CD4-positive, alpha-beta T cell treated with Interleukin-4 for 1 hour (primary cell): ENCODE measurements around the gene PTPRJ.
A peak's percentile ranks its signal among the peaks of the same experiment; 100 is the strongest.

Experiments used
- DNase-seq, 2 donors: peaks; one replicate each; pipeline ENCODE4 v3.0.0-alpha.2; 2020 to 2022

Gene PTPRJ

GRCh38 chr11:47997063-47998053 is 17.0 kb downstream of the PTPRJ start:
- no peak for DNase-seq

DNA sequence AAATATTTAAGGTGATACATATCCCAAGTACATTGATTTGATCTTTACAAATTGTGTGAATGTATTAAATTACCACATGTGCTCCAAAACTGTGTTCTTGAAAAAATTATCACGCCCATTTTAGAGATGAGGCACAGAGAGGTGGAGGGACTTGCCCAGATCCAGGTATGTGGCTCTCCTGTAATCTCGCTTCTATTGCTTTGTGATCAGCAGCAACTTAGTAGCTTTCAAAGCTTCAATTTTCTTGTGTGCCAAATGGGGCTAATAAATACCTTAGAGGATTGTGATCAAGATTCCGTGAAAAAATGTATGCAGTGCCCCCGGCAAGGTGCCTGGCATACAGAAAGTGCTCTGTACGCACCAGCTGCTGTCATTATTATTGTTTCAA is 18.0 kb downstream of the PTPRJ start:
- DNase-seq: no peak

DNA sequence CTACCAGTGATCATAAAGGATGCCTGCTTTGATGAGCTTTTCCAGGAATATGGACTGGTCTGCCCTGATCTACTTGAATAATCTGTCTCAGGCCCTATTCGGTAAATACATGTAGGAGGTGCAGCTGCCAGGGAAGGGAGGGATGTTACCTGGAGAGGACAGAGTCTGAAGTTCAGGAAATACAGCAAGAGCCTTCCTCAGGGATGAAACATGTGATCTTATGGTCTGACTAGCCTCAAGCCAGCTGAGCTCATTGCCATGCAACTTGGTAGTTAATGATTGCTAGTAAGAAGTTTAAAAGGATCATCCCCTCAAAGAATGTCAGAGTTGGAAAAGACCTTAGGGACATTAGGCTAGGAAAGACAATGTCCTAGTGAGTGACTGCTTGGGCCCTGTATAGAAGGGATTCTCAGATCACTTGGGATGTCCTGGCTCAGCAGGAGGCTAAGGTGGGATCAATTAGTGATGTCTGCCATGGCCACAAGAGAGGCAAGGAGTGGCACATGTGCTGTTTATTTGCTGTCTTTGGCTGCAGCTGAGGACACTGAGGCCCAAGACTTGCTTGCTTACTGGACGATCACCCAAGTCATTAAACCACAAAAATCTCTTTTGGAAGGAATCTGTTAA is 18.5 kb downstream of the PTPRJ start:
- DNase-seq: no peak

DNA sequence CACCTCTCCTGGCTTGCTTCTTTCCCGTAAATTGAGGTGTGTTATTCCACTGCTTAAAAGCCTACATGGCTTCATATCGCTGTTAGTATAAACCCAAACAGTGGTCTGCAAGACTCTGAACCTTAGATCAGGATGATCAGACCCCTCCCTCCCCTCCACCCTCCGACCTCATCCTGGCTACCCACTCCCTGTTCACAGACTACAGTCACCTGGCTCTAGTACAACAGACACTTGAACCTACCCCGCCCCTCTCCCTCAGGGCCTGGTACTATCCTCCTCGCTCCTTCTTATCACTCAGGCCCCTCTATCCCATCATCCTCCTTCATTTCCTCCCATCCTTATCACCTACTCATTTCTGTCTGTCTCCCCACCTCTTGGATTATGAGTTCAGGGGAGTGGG is 20.1 kb downstream of the PTPRJ start:
- no peak for DNase-seq

DNA sequence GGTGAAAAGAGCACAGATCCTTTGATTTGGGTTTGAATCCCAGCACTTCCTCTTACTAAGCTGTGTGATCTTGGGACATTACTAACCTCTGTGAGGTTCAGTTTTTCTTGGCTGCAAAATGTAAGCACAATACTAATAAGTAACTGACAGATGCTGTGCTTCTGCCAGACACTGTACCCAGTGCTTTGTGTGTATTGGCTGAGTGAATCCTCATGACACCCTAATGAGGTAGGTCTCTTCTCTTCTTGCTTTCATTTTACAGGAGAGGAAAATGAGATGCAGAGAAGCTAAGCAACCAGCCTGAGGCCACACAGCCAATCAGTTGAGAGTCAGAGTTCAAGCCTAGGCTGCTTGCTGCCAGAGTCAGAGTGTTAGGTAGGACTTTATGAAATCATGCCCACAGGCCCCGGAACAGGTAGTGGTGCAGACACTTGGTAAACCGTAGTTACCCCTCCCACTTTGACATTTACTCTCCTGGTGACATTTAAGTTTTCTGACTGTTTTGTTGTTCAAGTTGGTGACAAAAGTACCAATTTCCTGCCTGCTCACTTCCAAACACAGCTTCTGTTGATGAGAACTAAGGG is 21.2 kb downstream of the PTPRJ start:
- peak; percentile 89 to 94 for DNase-seq

GRCh38 chr11:48002561-48002960 is 22.2 kb downstream of the PTPRJ start:
- DNase-seq: no peak

GRCh38 chr11:48003926-48004325 is 23.6 kb downstream of the PTPRJ start:
- DNase-seq: no peak

- DNase-seq: no peak
These were observed 24.1 kb downstream of the PTPRJ start for GRCh38 chr11:48004456-48004855.

DNA sequence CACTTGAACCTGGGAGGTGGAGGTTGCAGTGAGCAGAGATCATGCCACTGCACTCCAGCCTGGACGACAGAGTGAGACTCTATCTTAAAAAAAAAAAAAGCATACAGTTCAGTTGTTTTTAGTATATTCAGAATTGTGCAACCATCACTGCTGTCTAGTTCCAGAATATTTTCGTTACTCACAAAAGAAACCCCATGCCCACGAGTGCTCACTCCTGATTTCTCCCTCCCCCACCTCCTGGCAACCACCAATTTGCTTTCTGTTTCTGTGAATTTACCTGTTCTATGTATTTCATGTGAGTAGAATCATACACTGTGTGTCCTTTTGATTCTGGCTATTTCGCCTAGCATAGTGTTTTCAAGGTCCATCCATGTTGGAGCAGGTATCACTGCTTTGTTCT is 24.8 kb downstream of the PTPRJ start:
- DNase-seq: peak in 1 of 2 donors; percentile 58

GRCh38 chr11:48005831-48006270 is 25.5 kb downstream of the PTPRJ start:
- DNase-seq: no peak

DNA sequence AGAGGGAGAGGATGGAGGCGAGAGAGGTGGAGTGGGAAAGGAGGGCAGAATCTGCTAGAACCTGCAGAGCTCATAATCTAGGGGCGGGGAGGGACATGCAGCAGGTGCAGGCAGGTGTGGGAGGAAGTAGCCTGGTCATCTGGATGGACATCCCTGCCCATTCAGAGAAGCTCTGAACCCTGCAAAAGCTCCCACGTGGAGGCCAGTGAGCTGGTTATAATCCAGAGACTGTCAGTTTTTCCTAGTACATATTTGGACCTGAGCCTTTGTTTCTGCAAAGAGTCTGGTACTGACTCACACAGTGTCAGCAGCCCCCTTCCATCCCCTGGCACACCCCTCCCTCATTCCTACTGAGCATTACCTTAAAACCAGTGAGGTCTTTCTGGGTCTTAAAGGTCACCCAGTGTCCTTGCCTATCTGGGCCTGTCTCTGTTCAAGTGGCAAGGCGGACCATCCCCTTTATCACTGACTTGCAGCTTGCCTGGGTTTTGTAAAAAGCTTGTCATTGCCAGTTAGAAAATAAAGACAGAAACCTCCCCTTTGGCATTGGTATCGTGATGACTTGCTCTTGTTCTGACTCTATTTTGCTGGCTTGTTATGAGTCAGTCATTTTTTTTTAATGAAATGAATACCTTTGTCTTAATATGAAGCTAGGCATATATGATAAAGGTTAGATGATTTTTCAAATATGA is 26.1 kb downstream of the PTPRJ start:
- DNase-seq: no peak

DNA sequence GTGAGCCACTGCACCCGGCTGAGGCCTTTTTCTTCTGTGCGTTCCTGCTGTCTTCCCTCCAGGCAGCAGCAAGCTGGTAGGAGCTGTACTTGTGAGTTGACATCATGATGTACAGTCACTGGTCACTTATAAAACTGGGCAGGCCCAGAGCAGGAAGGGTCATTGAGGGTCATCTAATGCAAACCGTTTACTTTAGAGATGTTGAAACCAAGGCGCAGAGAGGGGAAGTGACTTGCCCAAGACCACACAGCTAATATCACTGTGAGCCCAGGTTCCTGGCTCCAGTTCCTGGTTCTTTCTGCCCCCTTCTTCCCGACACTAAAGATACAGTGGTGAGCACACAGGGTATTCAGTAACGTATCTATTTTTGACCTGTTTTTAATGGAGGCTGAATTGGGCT is 27.3 kb downstream of the PTPRJ start:
- DNase-seq: peak in 1 of 2 donors; percentile 61

DNA sequence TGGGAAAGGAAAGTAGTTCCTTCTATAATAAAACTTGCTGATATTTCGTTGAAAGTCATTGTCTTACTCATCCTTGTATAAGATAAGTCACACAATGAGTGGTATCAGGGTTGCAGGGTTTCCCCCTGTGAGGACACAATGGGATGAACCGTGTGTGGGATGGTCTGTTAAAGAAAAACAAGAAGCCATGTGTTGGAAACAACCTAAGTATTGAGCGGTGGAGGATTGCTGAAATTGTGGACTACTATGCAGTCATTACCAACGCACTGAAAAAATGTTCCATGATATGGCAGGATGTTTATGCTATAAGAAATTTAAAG is 28.6 kb downstream of the PTPRJ start:
- peak in 1 of 2 donors; percentile 30 for DNase-seq

DNA sequence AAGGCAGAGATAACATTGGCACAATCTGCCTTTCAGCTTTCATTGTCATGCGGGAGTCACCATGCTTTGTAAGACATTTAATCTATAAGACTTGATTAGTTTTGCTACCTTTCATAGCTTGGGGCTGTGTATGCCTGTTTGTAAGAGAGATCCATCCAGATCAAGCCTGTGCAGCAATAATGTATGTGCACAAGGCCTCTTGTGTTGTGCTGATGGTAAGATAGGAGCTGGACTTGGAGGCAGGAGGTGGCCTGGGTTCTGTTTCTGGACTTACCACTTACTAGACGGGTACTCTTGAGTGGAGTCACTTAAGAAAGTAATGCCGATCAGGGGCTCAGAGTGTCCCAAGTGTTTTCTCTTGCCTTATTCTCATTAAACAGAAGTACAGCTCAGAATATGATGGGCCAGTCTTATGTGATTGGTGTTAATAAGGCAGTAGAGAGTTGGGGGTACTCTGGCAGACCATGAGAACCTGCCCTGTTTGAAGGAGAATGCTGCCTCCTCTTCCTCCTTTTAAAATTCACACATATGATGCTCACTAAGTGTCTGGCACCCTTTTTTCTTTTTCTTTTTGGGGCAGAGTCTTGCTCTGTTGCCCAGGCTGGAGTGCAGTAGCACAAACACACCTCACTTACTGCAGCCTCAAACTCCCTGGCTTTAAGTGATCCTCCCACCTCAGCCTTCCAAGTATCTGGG is 30.9 kb downstream of the PTPRJ start:
- DNase-seq: no peak

- peak; percentile 75 to 85 for DNase-seq
These were observed 31.5 kb downstream of the PTPRJ start for GRCh38 chr11:48011798-48012391.

DNA sequence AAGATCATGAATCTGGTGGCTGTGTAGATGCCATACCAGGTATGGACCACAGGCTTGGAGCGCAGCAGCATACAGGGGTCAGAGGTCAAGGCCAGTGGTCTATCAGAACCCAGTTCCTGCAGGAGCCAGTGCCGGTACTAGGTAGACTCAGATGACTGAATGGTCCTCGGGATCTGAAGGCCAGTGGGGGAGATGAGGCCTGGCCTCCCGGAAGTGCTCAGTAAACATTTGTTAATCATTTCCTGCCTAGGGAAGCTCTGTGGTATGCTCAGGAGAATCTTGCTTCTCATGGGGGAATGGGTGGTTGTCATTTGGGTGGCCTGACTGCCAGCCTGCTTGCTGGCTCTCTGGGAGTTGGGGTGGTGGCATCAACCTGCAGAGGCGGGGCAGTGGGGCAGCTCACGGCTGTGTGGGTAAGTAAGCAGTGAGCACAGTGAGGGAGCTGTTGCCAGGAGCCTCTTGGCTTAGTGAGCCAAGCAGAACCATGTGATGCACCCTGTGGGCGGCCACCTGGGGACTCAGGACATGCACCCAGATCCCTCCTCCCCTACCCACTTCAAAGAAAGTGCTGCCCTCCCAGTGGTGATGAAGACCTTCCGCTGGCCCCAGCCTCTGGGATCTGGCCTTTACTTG is 33.0 kb downstream of the PTPRJ start:
- DNase-seq: peak; percentile 63 to 72

GRCh38 chr11:48014917-48015316 is 34.6 kb downstream of the PTPRJ start:
- no peak for DNase-seq

DNA sequence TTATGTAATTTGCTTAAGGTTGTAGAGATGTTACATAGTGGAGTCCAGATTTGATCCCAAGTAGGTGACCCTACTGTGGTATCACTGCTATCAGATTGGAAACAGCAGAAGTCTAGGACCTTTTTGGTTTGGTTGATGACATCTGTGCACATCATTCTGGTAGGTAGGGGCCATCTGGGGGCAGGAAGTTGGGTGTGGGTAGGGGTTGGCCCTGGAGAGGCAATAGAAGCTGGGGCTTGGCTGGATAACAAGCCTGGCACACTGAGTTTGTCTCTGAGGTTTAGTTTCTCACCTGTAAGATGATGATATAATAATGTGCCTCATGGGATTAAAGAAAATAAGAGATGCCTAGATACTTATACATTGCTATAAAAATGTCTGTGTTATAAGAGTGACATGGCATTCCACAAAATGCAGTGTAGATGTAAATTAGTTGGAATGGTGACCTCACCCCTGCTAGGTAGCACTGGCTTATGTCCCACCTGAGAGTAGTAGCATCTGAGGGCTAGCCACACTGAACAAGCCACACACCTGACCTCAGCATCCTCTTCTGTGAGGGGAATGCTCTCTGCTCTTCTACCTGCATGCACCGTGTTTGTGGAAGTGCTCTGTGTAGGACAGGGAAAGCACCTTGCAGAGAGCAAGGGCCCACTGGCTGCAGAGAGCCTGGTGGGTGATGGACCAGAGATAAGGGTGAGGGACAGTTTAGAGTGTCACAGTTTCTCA is 36.9 kb downstream of the PTPRJ start:
- peak; percentile 41 to 63 for DNase-seq

DNA sequence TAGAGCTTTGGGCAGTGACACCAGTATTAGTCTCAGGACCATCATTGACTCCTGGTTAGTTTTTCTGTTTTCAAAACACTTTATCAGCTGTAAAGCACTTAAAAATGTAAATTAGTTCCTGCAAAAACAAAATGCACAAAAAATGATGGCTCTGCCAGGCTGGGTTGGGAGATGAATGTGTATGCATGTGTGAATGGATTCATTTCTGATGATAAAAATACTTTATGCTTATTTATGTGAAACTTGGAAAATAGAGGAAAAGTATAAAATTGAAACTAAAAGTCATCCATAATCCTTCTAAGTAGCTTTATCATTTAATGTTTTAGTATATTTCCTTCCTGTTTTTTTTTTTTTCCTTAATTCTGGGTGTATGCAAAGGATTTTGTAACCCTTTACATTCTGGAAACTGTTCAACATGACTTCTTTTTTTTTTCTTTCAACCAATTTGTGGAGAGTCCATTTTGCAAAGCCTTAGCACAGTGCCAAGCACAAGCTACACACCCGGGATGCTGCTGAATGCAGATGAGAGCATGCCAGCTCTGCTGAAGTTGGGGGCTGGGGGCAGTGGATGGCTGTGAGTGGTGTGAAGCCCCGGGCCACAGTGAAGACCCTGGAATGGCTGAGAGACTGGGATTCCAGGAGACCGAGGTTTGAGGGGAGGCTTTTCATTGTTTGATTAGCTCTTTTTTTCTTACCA is 37.6 kb downstream of the PTPRJ start:
- no peak for DNase-seq

DNA sequence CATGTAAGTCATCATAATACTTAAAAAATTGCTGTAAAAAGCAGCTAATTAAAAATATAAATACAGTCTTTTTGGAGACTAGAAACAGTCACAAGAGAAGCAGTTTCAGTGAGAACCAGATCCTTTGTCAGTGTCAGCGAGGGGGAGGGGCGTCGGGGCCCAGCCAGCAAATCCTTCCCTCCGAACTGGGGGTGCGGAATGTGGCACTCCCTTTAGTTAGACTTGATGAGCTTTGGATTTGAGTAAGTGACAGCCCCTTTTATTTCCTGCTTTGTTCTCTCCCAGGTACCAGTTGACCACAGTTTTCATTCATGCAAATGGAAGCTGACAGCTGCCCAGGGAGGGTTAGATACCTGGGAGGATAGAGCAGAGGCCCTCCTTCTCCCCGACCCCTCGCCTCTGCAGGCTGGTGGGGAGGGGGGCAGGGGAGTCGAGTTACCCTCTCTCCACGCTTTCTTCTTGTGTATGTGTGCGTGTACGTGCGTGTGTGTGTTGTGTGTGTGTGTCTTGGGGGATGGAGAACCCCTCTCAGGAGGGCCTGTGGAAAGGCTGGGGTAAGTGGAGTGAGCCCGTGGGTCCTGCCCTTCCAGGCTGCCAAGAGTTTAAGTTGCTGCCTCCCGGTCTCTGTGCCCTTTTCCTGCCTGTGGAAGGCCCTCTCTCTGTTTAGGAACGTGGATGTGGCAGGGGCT is 38.3 kb downstream of the PTPRJ start:
- DNase-seq: peak in 1 of 2 donors; percentile 20
